A204.1 (cell line): ENCODE data around the gene PHF21B.
"Not testable (repeated sequence)": the region's sequence is repeated elsewhere in the genome, so short reads cannot be mapped to it uniquely, and the experiment has no call there.

Experiments used
- FAIRE-seq: peaks from 2 replicates; lab custom pipeline; 2012; peaks lifted over from hg19 to GRCh38; lab: Jason Lieb, UNC

Gene PHF21B

DNA sequence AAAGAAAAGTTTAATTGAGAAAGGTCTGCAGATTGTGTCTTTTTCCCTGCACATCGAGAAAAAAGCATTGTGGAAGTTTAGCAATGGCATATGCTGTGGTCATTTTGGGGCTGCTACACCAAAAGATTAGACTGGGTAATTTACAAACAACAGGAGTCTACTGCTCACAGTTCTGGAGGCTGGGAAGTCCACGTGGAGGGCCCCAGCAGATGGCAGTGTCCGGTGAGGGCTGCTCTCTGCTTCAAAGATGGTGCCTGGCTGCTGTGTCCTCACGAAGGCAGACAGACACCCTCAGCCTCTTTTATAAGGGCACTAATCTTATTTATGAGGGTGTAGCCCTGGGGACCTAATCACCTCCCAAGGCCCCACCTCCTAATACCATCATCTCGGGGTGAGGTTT, 21.1 kb downstream of the PHF21B start:
- no peak for FAIRE-seq

DNA sequence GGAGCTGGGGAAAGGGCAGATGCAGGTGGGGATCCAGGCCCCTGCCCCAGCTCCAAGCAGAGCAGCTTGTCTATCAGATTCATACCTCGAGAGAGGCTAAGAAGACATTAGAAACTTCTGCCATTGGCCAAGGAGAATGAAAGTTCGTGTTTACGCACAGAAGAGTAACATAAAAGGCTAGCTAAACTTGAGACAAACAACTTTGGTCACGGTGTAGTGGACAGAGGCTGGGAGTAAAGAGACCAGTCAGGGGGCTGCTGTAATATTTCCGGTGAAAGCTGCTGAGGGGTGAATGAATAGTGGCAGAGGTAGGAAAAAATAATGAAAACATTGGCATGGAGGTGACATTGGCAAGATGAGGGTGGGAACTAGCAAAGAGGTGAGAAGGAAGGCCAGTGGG, 22.9 kb downstream of the PHF21B start:
- FAIRE-seq, result no peak

DNA sequence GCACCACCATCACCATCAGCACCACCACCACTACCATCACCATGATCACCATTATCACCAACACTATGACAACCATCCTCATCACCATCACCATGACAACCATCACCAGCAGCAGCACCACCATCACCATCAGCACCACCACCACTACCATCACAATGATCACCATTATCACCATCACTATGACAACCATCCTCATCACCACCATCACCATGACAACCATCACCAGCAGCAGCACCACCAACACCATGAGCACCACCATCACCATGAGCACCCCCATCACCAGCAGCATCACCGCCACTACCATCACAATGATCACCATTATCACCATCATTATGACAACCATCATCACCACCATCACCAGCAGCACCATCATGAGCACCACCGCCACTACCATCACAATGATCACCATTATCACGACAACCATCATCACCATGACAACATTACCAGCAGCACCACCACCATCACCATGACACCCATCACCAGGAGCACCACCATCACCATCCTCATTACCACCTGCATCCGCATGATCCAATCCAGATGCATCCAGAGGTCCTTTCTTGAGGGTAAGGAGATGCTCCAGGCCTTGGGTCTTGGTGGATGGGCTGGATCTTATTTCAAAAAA, 23.8 kb downstream of the PHF21B start:
- no peak for FAIRE-seq

DNA sequence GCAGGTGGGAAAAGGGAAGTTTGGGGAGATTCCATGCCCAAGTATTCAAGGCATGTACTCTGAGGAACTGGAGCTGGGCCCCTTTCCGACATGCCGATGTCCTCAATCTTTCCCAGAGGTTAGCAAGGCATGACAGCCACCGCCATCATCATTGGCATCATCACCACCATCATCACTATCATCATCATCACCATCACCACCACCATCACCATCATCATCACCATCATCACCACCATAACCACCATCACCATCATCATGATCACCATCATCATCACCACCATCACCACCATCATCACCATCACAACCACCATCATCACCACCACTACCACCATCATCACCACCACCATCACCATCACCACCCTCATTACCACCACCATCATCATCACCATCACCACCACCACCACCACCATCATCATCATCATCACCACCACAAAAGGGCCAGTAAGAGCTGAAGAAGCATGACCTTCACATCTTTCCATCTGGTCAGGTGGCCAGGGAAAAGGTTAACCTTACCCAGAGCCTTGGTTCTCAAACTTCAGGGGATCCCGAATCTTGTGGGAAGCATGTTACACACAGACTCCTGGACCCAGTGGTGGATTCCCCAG, 25.8 kb downstream of the PHF21B start:
- no peak for FAIRE-seq

DNA sequence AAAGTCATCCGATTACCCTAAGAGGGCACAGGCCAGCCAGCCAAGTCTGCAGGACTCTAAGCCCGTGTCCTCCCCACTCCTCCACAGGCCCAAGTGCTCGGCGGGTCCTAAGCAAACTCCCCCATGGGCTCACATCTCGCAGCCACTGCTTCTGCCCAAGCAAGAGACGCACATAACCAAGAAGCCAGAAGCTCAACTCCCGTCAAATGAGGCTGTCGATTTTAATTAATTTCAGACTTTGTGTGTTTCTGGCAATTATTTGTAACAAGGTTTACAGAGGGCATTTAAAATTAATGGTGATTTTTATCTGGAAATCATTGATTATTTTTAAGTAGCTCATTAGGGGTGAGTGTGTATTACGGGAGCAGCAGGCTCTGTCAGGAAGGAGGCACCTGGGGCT, 27.4 kb downstream of the PHF21B start:
- FAIRE-seq, result no peak

DNA sequence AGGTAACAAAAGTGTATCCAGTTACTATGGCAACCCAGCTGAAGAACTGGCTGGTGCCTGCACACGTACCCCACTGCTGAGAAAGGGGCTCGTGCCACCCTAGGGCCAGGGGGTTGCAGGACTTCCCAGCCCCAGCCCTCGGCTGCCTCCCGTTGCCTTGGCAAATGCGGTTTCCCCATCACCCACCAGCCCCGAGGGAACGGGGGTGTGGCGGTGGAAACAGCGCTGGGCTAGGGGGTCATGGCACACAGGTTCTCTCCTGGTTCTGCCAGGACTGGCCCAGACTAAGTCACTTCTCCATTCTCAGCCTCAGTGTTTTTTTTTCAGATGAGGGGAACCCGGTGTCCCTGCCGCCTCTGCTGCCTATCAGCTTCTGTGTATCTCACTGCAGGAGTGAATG, 27.9 kb downstream of the PHF21B start:
- FAIRE-seq, result no peak

DNA sequence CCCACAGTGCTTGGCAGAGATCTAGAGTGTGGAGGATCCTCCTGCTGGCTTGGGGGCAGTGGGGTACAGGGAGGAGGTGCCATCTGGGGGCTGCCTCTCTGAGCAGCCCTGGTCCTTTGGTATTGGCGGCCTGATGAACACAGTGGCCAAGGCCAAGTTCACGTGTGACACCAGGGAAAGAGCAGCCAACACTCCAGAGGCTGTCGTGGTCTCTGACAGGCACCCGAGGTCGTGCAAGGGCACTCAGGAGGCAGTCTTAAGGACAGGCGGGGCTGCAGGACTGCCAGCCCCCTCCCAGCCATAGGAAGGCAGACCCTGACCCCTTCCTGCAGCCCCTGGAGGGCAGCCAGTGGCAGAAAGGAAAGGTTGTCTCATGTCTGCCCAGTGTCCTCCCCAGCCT, 30.7 kb downstream of the PHF21B start:
- no peak for FAIRE-seq

DNA sequence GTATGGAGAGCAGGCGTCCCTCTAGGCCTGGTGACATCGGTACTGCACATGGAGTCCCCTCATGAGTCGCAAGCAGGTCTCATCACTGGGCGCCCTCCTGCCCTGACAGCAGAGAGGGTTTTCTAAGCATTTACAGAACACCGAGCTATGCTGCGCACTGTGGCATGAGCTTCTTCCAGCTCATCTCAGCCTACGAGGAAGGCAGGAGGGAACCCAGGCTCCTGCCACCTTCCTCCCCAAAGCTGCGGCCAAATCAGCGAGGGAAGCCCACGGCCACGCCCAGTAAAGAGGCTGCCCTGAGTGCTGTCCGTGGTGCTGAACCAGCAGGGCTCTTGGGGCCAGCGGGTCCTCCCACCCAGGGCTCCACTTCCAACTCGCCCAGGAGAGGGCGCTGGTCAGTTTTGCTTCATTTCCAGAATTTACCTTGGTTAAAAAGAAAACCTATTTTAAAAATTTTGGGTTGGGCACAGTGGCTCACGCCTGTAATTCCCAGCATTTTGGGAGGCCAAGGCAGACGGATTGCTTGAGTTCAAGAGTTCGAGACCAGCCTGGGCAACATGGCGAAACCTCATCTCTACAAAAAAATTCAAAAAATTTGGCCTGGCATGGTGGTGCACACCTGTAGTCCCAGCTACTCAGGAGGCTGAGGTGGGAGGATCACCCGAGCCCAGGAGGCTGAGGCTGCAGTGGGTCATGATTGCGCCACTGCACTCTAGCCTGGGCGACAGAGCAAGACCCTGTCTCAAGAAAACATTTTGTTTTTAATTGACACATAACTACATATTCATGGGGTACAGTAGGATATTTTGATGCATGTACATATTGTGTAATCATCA, 34.2 kb downstream of the PHF21B start:
- no peak for FAIRE-seq

DNA sequence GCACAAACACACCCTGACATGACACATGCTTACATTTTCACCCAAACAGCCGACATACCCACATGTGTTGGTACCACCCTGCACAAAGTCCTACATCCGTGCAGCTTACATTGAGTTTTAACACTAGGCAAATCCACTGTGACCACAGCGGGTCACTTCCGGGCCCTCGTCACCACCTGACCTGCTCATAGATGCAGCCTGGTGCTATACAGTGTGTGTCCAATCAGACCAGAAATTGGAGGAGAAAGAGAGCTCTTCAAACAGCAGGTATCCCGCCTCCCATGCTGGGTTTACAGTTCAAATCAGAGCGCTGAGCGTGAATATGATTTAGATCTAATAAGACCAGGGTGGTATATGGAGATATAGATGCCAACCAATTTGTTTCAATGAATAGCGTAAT, 35.4 kb downstream of the PHF21B start:
- FAIRE-seq, result no peak

DNA sequence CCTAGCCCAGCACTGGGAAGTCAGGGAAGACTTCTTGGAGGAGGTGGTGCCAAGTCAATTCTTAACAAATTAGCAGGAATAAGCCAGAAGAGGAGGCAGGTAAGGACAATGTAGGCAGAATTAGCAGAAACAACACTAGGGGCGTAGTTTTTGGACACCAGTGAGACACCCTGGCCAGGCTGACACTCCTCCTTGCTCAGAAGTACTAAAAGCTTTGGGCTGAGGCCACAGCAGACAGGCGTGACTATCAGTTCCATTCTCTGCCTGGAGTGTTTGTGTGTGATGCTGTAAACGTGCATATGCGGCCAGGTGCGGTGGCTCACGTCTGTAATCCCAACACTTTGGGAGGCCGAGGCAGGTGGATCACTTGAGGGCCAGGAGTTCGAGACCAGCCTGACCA, 36.0 kb downstream of the PHF21B start:
- FAIRE-seq, result no peak

DNA sequence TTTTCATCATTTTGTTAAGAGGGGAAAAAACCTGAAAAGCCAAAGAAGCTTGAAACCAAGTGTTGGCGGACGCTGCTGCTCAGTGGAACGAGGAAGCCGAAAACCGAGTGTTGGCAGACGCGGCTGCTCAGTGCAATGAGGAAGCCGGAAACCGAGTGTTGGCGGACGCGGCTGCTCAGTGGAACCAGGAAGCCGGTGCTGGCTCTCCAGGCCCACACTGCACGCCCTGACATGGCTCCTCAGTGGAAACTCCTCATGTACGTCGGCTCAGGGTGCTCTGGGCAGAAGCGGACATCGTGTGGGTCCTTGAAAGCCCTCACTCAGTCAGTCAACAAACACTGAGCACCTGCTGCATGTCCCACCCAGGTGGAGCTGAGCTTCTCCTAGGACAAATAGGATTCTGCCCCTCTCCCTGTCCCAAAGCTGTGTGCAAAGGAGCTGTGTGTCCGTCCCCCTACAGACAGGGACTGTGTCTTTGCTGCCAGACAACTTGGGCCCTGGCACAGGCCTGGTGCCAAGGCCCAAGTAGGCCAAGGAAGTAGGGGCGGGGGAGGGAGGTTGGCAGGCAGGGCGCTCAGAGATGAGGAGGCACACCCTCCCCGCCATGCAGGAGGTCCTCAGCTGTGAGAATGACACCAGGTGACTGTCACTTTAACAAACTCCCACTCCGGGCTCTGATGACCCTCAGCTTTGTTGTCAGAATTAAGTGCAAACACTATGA, 37.3 kb downstream of the PHF21B start:
- no peak for FAIRE-seq

DNA sequence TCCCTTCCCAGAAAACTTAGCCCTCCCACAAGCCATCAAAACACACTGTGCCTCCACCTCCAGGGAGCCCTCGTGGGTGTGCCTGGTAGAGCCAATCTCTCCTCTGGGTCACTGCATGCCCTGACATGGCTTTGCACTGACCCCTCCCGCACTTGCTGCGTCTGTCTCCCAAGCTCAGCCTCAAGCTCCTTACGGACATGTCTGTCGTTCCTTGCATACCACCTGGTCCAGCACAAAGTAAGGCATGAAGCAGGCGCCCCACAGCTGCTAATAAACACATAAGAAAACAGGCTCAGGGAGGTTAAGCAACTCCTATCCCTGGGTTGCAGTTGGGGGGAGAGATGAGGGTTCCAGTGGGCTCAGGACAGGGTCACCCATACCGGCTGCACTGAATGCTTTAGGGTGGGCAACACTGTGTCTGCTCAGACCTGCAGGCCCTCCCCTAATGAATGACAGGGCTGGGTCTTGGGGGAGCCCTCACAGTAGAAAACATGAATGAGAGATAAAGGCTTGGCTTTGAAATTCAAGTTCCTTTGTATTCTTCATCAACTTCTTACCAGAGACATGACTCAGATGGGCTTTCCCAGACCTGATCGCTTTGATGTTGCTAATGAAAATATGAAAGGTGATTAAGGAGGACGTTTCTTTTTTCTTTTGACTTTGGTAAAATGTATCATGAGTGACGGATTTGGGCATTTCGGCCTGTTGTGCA, 38.0 kb downstream of the PHF21B start:
- FAIRE-seq, result no peak

DNA sequence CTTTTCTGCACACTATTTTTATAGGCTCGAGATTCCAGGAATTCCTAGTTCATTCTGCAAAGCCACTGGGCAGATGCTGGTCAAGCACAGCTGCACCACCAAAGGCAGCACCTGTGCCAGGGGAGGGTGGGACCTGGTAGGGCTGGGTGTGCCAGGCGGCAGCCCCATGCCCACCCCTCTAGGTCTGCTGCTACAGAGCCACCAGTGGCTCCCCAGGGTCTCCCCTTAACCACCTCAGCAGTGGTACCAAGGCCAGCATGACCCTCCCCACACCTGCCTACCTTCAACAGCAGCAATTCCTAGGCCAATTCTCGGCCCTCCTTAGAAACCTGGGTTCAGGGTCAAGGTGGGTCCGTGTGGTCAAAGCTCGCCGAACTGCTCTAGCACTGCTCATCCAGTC, 39.5 kb downstream of the PHF21B start:
- no peak for FAIRE-seq

DNA sequence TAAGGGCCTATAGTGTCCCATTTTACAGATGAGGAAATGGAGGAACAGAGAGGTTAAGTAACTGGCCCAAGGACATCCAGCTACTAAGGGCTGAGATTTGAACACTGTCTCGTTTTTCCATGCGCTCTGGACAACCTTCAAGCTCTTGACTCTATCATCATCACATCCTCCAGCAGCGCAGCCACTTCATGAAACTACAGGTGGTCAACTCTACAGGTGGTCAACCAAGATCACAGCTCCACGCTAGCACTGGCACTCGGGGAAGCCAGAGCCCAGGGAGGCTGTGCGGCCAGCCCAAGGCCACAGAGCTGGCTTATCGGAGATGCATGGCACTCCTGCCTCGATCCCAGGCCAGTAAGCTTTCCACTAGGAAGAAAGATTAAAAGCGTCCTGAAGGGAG, 40.0 kb downstream of the PHF21B start:
- FAIRE-seq, result no peak

DNA sequence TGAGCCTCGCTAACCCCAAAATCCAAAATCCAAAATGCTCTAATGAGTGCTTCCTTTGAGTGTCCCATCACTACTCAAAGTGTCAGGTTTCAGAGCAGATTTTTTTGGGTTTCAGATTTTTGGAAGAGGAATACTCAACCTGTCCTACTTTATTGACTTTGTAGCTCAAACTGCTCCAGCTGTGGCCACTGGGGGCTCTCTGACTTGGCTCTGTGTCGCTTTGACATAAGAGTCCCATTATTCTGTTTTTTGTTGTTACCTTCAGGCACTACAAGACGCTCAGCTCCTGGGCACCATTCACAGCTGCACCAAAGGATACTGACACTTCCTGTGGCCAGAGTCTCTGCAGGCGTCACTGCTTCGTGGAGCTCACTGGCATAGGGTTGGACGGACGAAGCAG, 41.1 kb downstream of the PHF21B start:
- FAIRE-seq, result no peak

DNA sequence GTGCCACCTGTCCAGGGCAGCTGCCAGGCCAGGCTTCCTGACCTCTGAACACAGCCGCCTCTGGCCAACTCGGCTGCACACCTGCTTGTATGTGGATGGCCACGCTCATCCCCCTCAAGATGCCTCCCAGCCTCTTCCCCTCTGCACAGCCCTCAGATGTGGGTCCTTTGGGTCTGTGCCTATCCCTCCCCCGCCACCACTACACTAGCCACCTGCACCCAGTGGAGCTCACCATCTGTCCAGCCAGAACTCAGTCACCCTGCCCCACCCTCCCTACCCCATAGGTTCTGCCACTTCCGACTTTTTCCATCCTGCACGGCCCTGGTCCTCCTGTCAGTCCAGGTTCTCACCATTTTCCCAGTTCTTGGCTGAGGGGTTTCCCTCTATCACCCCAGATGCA, 44.6 kb downstream of the PHF21B start:
- no peak for FAIRE-seq

DNA sequence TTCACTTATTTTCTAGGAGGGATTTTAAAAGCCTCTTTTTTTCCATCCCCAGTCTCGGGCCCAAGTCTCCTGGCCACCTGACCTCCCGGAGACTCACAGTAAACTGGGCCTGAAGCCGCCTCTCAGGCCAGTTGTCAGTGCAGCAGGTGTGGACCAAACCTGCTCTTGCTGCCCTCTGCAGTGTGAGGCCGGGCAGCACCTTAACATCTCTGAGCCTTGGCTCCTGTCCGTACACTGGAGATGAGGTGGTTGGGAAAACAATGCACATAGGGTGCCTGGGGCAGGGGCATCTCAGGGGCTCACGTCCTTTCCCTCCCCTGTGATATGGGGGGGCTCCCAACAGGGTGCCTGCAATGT, 45.1 kb downstream of the PHF21B start:
- no peak for FAIRE-seq

DNA sequence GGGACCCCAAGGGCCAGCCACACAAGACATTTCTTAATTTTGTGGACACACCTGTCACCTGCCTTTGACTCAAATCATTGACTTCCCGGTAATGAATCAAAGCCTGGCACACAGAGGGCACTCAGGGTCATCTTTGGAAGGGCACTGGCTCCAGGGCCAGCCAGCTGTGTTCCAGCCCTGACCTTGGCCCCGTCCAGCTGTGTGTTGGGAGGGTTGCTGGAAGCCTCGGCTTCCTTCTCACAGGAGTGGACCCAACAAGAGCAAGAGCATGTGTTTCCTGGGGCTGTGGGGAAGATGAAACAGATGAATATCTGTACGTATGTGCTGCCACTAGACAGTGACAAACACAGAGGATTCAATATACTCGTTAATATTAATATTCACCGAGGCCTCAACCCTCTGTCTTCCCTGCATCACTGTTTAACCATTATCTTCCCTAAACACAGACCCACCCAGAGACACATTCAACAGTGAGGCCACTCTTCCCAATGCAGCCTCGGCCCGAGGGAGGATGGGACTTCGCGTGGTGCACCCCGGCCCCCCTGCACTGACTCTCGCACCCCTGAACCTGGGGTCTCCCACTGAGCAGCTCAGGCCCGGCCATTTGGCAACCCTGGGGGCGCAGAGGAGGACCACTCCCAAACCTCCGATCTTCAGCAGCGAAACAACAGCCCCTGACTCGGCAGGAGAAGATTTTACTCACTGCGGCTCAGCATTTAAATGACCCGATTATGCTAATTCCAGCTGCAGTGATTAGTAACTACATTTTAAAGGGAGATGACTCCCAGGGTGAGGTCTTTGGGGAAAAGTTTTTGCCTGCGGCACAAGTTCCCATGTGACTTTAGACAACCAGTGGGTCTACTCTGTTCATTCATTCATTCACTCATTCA, 45.7 kb downstream of the PHF21B start:
- FAIRE-seq, result no peak

DNA sequence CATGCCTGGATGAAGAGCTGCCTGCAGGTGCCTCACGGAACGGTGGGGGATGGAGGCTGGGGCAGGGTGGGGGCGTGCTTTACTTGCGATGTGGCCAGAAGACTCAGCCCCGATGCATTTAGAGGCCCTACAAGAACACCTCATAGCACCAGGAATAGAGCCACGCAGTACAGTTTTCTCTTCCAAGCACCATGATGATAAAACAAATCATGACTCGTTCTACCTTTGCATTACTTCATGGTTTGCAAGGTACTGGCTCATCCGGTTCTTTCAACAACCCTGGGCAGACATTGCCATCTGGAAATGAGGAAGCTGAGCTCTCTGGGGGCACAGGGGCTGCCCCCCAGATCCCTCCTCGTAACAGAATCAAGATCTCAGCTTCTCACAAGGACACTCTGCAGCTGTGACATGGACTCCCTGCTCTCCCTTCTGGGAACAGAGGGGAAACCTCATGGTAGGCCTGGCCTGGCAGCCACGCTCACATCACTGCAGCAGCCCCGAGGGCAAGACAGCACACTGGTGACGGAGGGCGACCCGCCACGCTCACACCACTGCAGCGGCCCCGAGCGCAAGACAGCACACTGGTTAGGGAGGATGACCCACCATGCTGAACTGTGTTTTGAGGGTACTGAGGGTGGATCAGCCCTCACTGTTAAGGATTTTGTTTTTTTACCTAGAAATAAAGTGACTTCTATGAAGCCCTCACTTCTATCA, 46.9 kb downstream of the PHF21B start:
- FAIRE-seq, result no peak

DNA sequence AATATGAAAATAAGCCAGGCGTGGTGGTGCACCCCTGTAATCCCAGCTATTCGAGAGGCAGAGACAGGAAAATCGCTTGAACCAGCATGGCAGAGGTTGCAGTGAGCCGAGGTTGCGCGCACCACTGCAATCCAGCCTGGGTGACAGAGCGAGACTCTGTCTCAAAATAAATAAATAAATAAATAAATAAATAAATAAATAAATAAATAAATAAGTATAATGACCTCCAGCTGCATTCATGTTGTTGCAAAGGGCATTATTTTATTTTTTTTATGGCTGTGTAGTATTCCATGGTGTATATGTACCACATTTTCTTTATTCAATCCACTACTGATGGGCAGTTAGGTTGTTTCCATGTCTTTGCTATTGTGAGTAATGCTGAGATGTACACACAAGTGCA, 48.1 kb downstream of the PHF21B start:
- FAIRE-seq, result not testable (repeated sequence)
